NB4 (cell line): ENCODE results near the gene TSPAN32.

Source experiments
- MAX ChIP-seq: IDR thresholded peaks from 2 replicates; pipeline ENCODE4 v1.6.1; 2011; ENCODE audit warnings: low read depth, low read length
- MYC ChIP-seq: IDR thresholded peaks from 2 replicates; pipeline ENCODE4 v1.6.1; 2011; ENCODE audit warnings: low read depth, low read length
- POLR2A ChIP-seq: IDR thresholded peaks from 2 replicates; pipeline ENCODE4 v1.6.1; 2011; ENCODE audit warnings: mild to moderate bottlenecking; ENCODE audit not compliant: insufficient read length; ENCODE audit errors: extremely low read depth
- TF ChIP-seq, protein P1 (sequence below): IDR thresholded peaks from one replicate; pipeline ENCODE4 v1.5.1; 2012; ENCODE audit warnings: low read depth, low read length

GRCh38 chr11:2260491-2261364, 41.1 kb upstream of the TSPAN32 start:
- TF ChIP-seq, protein P1, sequence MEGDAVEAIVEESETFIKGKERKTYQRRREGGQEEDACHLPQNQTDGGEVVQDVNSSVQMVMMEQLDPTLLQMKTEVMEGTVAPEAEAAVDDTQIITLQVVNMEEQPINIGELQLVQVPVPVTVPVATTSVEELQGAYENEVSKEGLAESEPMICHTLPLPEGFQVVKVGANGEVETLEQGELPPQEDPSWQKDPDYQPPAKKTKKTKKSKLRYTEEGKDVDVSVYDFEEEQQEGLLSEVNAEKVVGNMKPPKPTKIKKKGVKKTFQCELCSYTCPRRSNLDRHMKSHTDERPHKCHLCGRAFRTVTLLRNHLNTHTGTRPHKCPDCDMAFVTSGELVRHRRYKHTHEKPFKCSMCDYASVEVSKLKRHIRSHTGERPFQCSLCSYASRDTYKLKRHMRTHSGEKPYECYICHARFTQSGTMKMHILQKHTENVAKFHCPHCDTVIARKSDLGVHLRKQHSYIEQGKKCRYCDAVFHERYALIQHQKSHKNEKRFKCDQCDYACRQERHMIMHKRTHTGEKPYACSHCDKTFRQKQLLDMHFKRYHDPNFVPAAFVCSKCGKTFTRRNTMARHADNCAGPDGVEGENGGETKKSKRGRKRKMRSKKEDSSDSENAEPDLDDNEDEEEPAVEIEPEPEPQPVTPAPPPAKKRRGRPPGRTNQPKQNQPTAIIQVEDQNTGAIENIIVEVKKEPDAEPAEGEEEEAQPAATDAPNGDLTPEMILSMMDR, result no peak
- TF ChIP-seq POLR2A, result no peak
- TF ChIP-seq MYC, result no peak
- no peak for TF ChIP-seq MAX
